Activated CD8-positive, alpha-beta T cell treated with anti-CD3 and anti-CD28 coated beads for 36 hours (primary cell): ENCODE measurements around the gene HIBADH. TPM values are rescaled to one million over a fixed set of nuclear protein-coding genes. Genes with fewer than 3 reads are reported as not detected.

ENCODE experiments used
- ATAC-seq: fragments of 200-7000 bp; cut with Tn5 transposase; one replicate; pipeline ENCODE4 v1.10.0; 2021; ENCODE audit warnings: mild to moderate bottlenecking, moderate library complexity
- CTCF ChIA-PET: fragments of 350-600 bp; sonication (Branson Sonifier 250); formaldehyde crosslinking; loops from one replicate; lab custom pipeline; 2021; ENCODE audit warnings: antibody characterized with exemption; lab: Charles Lee
- POLR2A ChIA-PET: fragments of 350-600 bp; sonication (Branson Sonifier 250); formaldehyde crosslinking; loops from one replicate; lab custom pipeline; 2021; ENCODE audit warnings: antibody characterized with exemption; lab: Charles Lee
- DNase-seq: peaks from one replicate; pipeline ENCODE4 v3.0.0-alpha.2; 2020
- H3K27ac Mint-ChIP-seq: one replicate; pipeline ENCODE4 v1.8.0; 2021; ENCODE audit warnings: mild to moderate bottlenecking, mixed read lengths
- H3K27me3 Mint-ChIP-seq: one replicate; pipeline ENCODE4 v1.8.0; 2021; ENCODE audit warnings: mixed read lengths
- H3K36me3 Mint-ChIP-seq: one replicate; pipeline ENCODE4 v1.8.0; 2021; ENCODE audit warnings: low read depth, mixed read lengths
- H3K4me1 Mint-ChIP-seq: one replicate; pipeline ENCODE4 v1.8.0; 2021; ENCODE audit warnings: low read depth, mixed read lengths
- H3K4me3 Mint-ChIP-seq: one replicate; pipeline ENCODE4 v1.8.0; 2021; ENCODE audit warnings: mild to moderate bottlenecking, moderate library complexity, mixed read lengths
- H3K9me3 Mint-ChIP-seq: one replicate; pipeline ENCODE4 v1.8.0; 2021; ENCODE audit warnings: mixed read lengths
- intact Hi-C: fragments of 100-400 bp; cut with micrococcal nuclease; formaldehyde crosslinking; loops from one replicate; pipeline ENCODE4 v1.10.0; 2022
- total RNA-seq, 2 experiments: library from RNA; stranded (reverse); gene quantifications; one replicate each; pipeline ENCODE4 v1.2.3, GENCODE V29; 2021
- TF ChIP-seq, protein P1 (sequence below): fragments of 200-600 bp; IDR thresholded peaks from one replicate; pipeline ENCODE4 v1.8.0; 2022; ENCODE audit warnings: antibody characterized with exemption, mild to moderate bottlenecking

The HIBADH gene
- total RNA-seq, 2 experiments from 2014 or later = 20.7 to 20.9 TPM

DNA sequence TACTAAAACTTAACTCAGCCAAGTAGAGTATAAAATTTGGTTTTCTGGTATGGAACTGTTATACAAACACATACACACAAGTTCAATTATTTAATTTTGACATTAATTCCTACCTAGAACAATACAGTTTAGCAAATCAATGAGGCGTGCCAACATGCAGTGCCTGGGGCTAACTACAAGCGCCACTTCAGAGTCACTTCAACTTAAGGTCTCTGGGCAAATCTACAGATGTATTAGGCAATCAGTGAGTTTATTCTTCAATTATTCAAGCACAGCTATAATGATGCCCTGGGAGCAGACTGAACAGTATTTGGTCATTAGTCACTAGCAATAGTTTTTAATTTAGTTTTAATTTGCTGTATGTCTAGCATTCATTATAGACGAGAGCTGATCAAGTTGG is 51.6 kb downstream of the HIBADH start:
- H3K4me3 Mint-ChIP-seq = no peak overlapping the region
- intact Hi-C loops = no loop called here
- TF ChIP-seq, protein P1, sequence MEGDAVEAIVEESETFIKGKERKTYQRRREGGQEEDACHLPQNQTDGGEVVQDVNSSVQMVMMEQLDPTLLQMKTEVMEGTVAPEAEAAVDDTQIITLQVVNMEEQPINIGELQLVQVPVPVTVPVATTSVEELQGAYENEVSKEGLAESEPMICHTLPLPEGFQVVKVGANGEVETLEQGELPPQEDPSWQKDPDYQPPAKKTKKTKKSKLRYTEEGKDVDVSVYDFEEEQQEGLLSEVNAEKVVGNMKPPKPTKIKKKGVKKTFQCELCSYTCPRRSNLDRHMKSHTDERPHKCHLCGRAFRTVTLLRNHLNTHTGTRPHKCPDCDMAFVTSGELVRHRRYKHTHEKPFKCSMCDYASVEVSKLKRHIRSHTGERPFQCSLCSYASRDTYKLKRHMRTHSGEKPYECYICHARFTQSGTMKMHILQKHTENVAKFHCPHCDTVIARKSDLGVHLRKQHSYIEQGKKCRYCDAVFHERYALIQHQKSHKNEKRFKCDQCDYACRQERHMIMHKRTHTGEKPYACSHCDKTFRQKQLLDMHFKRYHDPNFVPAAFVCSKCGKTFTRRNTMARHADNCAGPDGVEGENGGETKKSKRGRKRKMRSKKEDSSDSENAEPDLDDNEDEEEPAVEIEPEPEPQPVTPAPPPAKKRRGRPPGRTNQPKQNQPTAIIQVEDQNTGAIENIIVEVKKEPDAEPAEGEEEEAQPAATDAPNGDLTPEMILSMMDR = no peak
- DNase-seq (no peak), ATAC-seq (no peak)
- peaks cover 6% of the 10 kb centered on the region for H3K36me3 Mint-ChIP-seq
- H3K9me3 Mint-ChIP-seq = no peaks in the 10 kb centered on the region
- ChIA-PET CTCF (no interaction called here), POLR2A (no interaction called here)
- no peaks in the 10 kb centered on the region for H3K27me3 Mint-ChIP-seq
- no peaks in the 10 kb centered on the region for H3K4me1 Mint-ChIP-seq
- no peak overlapping the region for H3K27ac Mint-ChIP-seq

DNA sequence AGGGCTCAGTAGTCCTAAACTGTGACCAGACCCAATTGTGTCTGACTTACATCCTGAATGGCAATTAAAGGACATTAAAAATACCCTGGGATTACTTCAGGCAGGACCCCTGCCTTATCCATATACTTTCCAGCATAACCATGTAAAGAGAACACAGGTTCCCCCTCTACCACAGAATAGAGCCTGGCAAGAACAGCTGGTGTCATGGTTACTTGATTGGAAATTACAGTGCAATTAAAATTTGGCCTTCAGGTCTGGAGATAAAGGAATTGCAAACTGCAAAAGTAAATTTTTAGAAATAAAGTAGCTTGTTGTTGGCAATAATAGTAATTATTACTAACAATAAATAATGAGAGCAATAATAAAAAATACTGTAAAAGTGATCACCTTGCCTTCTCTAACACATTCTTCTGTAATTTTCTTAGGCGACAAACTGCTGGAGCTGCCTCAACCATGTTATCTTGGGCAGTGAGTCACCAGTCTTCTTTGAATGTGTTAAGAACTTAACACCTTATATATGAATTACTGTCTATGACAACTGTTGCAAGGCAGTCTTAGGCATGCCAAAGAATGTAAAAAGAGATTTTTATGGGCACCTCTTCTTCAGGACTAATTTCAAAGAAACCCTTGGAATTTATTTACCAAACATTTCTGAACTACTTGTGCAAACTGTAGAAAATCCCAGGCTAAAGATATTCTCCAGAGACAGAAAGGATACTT is 53.7 kb downstream of the HIBADH start:
- ChIA-PET POLR2A (no interaction called here), CTCF (no interaction called here)
- H3K4me3 Mint-ChIP-seq = no peak overlapping the region
- TF ChIP-seq, protein P1 = no peak
- no peak overlapping the region for H3K27ac Mint-ChIP-seq
- no peaks in the 10 kb centered on the region for H3K4me1 Mint-ChIP-seq
- intact Hi-C loops = no loop called here
- ATAC-seq (no peak), DNase-seq (no peak)
- peaks cover 2% of the 10 kb centered on the region for H3K36me3 Mint-ChIP-seq
- no peaks in the 10 kb centered on the region for H3K27me3 Mint-ChIP-seq
- no peaks in the 10 kb centered on the region for H3K9me3 Mint-ChIP-seq

DNA sequence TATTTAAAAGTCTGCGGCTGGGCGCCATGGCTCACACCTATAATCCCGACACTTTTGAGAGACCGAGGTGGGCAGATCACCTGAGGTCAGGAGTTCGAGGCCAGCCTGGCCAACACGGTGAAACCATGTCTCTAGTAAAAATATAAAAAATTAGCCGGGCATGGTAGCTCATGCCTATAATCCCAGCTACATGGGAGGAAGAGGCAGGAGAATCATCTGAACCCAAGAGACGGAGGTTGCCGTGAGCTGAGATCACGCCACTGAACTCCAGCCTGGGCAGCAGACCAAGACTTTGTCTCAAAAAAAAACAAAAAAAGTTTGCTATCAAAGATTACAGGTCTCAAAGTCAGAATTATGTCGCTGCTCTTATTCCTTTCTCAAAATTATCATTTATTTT is 55.5 kb downstream of the HIBADH start:
- H3K36me3 Mint-ChIP-seq = peaks cover 2% of the 10 kb centered on the region
- POLR2A ChIA-PET = no interaction called here
- no peak for DNase-seq
- CTCF ChIA-PET = interaction anchor here (0.7 to 2.1 kb wide), 3 partner anchors 167 to 411 kb away, joined by 3 to 5 read pairs (median 3); no protein-coding TSS in a partner anchor
- no peak for ATAC-seq
- H3K27me3 Mint-ChIP-seq = no peaks in the 10 kb centered on the region
- no peak overlapping the region for H3K4me3 Mint-ChIP-seq
- H3K9me3 Mint-ChIP-seq = no peaks in the 10 kb centered on the region
- no peak overlapping the region for H3K27ac Mint-ChIP-seq
- intact Hi-C loops = no loop called here
- H3K4me1 Mint-ChIP-seq = no peaks in the 10 kb centered on the region
- TF ChIP-seq, protein P1 = no peak

GRCh38 chr7:27606270-27607209 is 56.1 kb downstream of the HIBADH start:
- POLR2A ChIA-PET = interaction anchor here (0.7 kb wide), 1 partner anchor 12 kb away, joined by 3 read pairs; no protein-coding TSS in a partner anchor

More at GRCh38 chr7:27606270-27607209, 56.1 kb downstream of the HIBADH start:
- TF ChIP-seq, protein P1 = no peak
- no peak for DNase-seq
- no peak overlapping the region for H3K4me3 Mint-ChIP-seq
- CTCF ChIA-PET = interaction anchor here (0.7 to 2.1 kb wide), 11 partner anchors 11 to 490 kb away, joined by 3 to 8 read pairs (median 3); no protein-coding TSS in a partner anchor
- H3K9me3 Mint-ChIP-seq = no peaks in the 10 kb centered on the region
- H3K27me3 Mint-ChIP-seq = no peaks in the 10 kb centered on the region
- H3K27ac Mint-ChIP-seq = no peak overlapping the region
- no peaks in the 10 kb centered on the region for H3K4me1 Mint-ChIP-seq
- ATAC-seq = no peak
- H3K36me3 Mint-ChIP-seq = peaks cover 2% of the 10 kb centered on the region
- intact Hi-C loops = no loop called here
